HG03025 (cell line): ENCODE data around the gene ZNF500.

Experiments used
- ATAC-seq: cut with Tn5 transposase; IDR thresholded peaks from one replicate; pipeline ENCODE4 v1.9.1; 2021; ENCODE audit warnings: mild to moderate bottlenecking, moderate library complexity; ENCODE audit not compliant: unreplicated experiment, low FRiP score

Gene ZNF500

DNA sequence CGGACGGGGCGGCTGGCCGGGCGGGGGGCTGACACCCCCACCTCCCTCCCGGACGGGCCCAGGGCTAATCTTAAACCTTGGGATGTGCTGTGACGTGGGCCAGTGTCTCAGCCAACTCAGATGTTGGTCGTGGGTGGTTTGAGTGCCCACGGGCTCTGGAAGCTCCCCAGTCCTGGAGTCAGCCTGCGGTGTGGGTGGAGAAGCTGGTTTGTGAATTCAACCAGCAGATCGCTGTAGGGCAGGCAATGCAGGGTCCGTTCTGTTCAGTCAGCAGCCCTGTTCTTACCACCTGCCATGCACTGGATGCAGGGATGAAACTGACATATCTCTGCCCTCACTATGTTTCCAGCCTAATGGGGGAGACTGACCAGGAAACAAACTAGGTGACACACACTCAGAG, 8.0 kb upstream of the ZNF500 start:
- ATAC-seq = no peak

DNA sequence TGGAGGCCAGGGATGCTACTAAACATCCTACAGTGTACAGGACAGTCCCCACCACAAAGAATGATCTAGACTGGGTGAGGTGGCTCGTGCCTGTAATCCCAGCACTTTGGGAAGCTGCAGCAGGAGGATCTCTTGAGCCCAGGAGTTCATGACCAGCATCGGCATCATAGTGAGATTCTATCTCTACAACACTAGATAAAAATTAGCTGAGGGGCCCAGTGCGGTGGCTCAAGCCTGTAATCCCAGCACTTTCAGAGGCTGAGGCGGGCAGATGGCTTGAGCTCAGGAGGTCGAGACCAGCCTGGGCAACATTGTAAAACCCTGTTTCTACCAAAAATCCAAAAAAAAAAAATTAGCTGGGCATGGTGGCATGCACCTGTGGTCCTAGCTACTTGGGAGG, 5.4 kb upstream of the ZNF500 start:
- no peak for ATAC-seq

DNA sequence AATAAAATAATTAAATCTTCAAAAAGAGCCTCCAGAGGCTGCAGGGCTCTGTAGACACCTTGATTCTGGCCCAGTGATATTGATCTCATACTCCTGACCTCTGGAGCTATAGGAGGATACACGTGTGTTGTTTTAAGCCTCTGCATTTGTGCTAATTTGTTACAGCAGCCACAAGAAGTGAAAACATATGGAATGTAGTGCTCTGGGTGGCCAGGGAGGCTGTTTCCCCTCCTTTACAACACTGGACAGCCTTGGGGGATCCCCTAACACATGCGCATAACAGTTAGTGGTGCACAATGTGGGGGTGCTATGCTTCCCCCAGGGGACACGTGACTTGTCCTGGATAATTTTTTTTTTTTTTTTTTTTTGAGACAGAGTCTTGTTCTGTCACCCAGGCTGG, 4.7 kb upstream of the ZNF500 start:
- no peak for ATAC-seq

DNA sequence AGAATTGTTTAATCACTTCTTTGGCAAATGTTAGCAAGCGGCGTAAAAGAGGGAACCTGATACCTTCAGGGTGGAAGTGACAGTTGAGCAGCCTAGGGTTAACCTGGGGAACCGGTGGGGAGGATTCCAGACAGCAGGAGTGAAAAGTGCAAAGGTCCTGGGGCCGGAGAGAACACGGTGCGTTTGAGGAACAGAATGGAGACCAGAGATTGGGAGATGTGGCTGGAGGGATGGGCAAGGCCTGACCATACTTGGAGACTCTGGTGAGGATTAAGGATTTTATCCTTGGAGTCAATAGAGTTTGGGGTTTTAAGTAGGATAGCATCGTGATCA, 2.3 kb upstream of the ZNF500 start:
- ATAC-seq = no peak

DNA sequence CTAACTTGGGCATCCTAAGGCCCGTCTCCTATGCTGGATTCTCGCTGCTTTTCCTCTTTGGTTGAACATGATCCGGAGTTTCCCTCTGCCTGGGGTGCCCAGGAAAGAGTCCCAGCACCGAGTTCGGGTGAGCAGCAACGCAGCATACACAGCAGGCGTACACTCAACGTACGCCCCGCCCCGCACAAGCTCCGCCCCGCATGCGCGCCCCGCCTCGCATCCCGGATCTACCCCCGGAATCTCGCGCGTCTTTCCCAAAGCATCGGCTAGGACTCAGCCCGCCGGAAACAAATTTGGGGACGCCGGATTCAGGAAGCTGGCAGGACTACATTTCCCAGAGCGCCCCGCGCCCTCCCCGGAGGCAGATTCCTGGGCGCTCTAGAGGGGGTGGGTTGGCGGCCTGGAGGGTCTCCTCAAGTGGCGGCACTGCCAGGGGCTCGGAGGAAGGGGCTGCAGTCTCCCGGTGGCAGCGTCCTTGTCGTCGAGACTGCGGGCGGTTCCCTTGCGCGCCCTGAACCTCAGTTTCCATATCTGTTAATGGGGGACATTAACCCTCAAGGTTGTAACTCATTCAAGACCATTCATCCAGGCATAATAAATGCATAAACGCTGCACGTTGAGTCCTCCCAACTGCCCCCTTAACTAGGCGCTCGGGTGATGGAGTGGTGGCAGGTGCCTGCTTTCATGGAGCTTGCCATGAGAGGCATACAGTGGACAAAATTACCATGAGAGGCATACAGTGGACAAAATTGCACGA, 1.8 kb upstream of the ZNF500 start:
- ATAC-seq = peak; percentile 52

DNA sequence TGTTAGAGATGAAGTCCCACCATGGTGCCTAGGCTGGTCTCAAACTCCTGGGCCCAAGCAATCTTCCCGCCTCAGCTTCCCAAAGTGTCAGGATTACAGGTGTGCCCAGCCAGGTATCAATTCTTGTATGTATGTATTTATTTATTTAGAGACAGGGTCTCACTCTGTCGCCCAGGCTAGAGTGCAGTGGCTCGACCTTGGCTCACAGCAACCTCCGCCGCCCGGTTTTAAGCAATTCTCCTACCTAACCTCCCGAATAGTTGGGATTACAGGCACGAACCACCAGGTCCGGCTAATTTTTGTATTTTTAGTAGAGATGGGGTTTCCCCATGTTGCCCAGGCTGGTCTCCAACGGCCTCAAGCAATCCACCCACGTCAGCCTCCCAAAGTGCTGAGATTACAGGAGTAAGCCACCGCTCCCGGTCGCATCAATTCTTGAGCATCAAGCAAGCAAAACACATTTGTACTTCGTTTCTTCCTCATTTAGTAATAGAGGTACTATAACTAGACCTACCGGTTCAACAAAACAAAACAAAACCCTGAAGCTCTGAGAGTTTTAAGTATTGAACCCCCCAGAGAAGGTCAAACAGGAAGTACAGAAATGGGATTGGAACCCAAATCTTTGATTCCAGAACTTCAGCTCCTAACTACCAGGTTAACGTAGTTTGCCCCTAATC, 1.0 kb upstream of the ZNF500 start:
- peak; percentile 3 for ATAC-seq

DNA sequence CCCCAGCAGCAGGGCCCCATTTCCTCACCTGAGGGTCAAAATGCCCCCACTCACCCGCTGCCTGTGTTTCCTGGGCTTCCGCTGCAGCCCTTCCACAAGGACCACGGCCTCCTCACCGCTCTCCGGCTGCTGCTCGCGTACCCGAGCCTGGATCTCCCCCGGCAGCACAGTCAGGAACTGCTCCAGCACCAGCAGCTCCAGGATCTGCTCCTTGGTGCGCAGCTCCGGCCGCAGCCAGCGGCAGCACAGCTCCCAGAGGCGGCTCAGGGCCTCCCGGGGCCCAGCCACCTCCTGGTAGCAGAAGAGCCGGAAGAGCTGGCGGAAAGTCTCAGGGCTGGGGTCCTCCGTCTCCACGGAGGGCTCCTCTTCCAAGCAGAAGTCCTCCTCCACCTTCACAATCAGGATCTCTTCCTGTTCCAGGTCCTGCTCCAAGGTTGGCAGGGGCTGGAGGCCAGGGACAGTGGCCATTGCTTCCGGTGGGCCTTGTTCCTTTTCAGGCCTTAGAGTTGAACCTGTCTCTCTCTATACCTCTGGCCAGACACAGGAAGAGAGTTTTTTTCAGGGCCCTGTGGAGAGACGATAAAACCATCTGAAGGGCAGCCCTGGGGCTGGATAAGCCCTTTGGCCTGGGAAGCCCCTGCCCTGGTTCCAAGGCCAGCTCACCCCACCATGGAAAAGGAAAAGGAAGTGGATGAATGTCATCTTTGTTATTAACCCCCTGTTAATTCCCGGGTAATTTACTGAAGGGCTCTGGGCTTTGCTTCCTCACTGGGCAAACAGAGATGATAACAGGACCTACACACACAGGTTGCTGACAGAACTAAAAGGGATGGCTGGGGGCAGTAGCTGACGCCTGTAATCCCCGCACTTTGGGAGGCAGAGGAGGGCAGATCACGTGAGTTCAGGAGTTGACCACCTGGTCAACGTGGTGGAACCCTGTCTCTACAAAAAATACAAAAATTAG, 1.2 kb downstream of the ZNF500 start:
- ATAC-seq = no peak

DNA sequence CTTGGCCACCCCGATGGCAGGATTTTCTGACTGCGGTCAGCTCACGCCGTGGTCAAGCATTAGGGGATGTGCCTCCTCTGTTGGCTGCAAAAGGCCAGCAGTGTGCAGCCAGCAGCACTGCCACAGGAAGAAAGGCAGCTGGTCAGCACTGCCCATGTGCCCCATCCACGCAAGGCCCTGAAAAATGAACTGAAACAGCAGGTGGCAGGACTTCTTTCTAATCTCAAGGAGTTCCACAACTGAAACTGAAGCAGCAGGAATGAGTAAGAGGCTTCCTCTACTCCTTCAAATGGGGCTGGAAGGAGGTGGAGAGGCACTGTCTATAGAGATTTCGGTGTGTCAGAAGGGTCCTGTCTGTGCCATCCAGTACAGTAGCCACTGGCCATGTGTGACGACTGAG, 3.2 kb downstream of the ZNF500 start:
- no peak for ATAC-seq

DNA sequence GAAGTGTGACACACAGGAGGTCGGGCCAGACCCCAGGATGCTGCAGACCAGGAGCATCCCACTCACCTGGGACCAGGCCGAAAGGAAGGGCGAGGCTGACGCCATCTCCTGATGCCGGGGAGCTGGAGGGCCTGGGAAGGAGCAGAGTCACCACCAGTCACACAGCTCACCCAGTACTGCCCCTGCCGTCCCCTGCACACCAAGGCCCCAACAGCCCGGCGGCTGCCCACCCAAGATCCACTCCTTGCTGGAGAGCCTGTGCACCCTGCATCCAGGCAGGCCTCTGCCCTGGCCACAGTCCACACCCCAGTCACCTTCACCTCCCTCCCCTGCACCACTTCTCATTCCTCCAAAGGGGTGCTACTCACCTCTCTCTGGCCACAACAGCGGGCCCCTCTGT, 4.8 kb downstream of the ZNF500 start:
- no peak for ATAC-seq

DNA sequence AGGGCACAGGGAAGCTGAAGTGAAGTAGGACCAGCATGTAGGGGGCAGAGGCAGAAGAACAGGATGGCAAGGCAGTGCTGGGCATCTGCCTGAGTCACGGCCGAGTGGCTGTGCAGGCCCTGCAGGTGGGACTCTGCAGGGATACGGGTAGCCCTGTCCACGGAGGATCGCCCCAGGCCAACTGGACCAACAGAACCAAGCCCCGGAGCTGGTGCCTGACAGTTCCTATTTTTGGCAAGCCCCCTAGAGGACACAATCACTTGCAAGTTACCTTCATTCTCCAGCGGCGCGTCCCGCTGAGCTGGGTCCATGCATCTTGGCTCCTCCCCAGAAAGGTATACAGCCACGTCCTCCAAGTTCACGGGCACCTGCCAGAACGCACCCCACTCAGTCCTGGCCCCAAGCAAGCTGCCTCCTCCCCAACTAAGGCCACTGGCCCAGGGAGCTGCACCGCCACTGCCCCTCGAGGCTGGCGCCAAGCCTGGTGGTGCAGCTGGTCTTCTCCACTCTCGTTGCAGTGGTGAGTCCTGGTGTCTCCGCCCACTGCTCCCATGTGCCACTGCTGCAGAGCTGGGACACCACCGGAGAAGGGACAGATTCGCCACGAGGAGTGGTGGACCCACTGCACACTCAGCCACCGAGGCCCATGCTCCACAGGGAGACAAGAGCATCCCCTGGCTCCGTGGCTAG, 6.6 kb downstream of the ZNF500 start:
- no peak for ATAC-seq

DNA sequence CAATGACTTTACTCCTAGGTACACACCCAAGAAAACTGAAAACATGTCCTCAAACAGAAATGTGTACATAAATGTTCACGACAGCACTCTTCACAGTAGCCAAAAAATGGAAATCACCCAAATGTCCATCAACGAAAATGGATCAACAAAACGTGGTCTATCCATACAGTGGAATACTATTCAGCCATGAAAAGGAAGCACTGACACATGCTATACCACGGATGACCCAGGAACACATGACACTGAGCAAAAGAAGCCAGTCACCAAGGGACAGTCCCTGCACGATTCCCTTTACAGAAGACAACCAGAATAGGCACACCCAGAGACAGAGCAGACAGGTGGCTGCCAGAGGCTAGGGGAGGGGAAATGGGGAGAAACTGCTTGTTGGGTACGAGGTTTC, 11.3 kb downstream of the ZNF500 start:
- ATAC-seq = no peak

DNA sequence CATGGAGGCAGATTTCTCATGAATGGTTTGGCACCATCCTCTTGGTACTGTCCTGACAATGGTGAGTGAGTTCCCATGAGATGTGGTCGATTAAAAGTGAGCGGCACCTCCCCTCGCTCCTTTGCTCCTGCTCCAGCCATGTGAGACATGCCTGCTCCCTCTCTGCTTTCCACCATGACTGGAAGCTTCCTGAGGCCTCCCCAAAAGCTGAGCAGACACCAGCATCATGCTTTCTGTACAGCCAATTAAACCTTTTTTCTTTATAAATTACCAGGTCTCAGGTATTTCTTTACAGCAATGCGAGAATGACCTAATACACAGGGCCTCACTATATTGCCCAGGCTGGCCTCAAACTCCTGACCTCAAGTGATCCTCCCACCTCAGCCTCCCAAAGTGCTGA, 12.1 kb downstream of the ZNF500 start:
- no peak for ATAC-seq

DNA sequence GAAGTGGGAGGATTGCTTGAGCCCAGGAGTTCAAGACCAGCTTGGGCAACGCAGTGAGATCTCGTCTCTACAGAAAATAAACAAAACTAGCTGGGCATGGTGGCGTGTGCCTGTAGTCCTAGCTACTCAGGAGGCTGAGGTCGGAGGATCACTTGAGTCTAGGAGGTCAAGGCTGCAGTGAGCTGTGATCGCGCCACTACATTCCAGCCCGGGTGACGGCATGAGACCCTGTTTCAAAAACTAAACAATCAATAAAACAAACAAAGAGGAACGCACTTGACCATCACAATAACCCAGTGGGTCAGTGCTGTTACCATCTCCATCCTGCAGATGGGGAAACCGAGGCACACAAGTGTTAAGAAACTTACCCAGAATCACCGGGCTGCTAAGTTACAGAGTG, 13.7 kb downstream of the ZNF500 start:
- ATAC-seq = no peak

DNA sequence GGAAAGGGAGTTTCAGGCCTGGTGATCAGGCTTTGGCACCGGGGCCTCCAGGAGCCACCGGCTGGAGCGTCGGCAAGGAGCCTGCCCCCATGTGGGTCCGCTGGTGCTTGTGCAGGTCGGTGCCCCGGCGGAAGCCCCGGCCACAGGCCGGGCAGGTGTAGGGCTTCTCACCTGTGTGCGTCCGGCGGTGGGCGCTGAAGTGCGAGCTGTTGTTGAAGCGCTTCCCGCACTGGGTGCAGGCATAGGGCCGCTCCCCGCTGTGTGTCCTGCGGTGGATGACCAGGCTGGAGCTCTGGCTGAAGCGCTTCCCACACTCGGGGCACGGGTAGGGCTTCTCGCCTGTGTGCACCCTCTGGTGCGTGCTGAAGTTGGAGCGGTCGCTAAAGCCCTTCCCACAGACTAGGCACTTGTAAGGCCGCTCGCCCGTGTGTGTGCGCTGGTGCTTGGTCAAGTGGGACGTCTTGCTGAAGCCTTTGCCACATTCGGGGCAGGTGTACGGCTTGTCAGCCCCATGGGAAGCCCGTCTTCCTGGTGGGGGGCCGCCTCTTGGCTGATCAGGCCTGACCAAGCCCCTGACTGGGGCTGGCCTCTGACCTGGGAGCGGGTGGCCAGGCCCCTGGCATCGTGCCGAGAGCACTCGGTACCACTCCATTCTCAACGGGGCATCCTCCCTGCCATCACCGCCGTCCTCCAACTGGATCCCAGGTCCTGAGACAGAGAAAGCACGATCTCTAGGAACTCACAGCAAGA, 14.4 kb downstream of the ZNF500 start:
- no peak for ATAC-seq

DNA sequence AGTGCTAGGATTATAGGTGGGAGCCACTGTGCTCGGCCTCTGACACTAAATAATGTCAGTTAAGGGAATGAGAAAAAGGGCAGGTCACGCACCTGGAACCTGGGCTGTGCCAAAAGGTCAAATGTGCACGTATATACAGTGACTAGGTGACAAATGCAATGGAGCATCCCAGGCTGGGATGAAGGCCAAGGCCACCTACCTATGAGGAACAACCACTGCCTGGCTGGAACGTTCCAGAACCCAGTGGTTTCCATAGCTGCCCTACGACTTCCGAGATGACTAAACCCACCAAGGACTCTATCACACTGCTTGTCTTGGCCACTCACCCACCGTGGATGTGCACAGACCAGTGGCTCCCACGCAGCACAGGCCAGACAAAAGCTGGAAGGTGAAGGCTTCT, 16.1 kb downstream of the ZNF500 start:
- ATAC-seq = no peak

DNA sequence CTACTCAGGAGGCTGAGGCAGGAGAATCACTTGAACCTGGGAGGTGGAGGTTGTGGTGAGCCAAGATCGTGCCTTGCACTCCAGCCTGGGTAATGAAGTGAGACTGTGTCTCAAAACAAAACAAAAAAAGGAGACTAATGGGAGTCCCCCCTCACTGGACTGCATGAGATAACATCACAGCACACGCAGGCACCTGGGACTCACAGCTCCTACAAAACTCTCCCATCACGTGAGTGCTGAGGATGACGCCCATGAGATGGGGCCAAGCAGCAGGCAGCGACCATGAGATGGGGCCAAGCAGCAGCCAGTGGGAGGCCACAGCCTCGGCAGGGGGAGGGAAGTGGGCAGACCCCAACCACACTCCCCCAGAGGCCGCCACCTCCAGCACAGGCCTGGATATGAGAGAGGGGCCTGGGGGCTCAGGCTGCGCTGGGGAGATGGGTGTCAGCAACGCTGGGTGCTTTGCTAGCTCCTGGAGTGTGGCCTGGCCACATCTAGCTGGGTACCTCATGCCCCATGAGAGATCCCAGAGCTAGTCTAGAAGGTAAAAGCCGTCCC, 17.2 kb downstream of the ZNF500 start:
- no peak for ATAC-seq

DNA sequence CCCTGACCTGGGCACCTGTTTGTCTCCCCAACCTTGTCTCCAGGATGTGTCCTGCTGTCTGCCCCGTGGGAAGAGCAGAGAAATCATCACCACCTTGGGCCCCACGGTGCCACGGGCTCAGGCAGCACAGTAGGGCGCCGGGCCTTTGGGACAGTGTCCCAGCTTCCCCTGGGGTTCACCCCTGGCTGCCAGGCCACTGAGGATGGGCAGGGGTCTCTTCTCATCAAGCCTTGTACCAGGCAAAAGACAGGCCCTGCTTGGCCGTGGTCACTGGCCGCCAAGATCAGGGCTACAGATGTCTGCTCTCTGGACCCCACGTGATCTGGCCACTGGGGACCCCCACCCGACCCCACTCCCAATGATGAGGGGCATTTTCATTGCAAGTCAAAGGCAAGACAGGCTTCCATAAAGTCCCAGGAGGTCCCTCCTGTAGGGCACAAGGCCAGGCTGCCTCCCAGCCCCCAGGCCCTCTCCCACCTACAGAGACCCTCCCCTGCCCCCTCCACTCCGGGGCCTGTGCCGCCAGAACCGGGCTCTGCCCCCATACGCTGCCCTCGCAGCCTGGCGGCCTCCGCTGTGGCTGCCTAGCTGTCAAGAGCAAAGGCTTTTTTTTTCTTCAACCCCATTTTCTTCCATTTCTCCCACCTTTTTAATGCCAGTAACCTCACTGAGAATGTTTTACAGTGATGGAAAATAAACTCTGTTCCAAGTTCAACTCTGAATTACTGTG, 18.1 kb downstream of the ZNF500 start:
- ATAC-seq = no peak

DNA sequence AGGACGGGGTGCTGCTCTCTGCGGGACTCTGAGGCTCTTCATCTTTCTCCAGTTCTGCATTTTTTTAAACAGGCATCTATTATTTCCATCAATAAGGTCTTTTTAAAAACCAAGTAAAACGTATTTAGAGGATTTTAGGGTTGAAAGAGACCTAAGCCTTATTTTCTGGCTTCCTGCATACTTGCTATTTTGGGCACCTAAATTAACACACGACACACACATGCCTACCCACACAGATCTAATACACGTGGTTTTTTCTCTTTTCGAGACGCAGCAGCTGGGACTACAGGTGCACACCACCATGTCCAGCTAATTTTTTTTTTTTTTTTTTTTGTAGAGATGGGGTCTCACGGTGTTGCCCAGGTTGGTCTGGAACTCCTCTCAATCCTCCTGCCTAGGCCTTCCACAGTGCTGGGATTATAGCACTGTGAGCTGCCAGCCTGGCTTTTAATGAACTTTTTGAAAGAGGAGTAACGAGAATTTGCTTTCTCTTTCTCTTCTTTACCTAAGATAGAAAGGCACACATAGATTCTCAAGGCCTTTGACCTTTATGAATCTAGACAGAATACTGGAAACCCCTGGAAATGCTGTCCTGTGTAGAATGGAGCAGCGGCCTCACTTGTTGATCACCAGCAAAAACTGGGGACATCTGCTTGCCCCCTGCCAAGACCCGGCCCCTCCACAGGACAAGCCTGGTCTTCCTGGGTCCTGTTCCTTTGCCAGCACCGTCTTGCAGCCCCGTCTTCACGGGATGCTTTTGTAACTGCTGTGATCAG, 18.9 kb downstream of the ZNF500 start:
- ATAC-seq = no peak
